T-helper 1 cell treated with Interleukin-12 subunit alpha and Interleukin-12 subunit beta and Interleukin-4 antibody, amounts not matched to agents 30 μg/mL and 1 μg/mL, for 36 hours (primary cell): ENCODE measurements around the gene CLDN16.

Experiments
- H3K27ac Mint-ChIP-seq: one replicate; pipeline ENCODE4 v1.8.0; 2021; ENCODE audit warnings: mild to moderate bottlenecking, mixed read lengths
- H3K27me3 Mint-ChIP-seq: one replicate; pipeline ENCODE4 v1.8.0; 2021; ENCODE audit warnings: low read depth, mixed read lengths
- H3K36me3 Mint-ChIP-seq: one replicate; pipeline ENCODE4 v1.8.0; 2021; ENCODE audit warnings: low read depth, mixed read lengths
- H3K4me1 Mint-ChIP-seq: one replicate; pipeline ENCODE4 v1.8.0; 2021; ENCODE audit warnings: low read depth, mixed read lengths
- H3K4me3 Mint-ChIP-seq: one replicate; pipeline ENCODE4 v1.8.0; 2021; ENCODE audit warnings: mild to moderate bottlenecking, moderate library complexity, mixed read lengths
- H3K9me3 Mint-ChIP-seq: one replicate; pipeline ENCODE4 v1.8.0; 2021; ENCODE audit warnings: mixed read lengths

CLDN16 gene

GRCh38 chr3:190399677-190400076 is 11.7 kb downstream of the CLDN16 start:
- Mint-ChIP-seq H3K9me3 (no peaks in the 10 kb centered on the region), H3K27me3 (no peaks in the 10 kb centered on the region)

GRCh38 chr3:190401963-190402362 is 14.0 kb downstream of the CLDN16 start:
- Mint-ChIP-seq H3K27me3 (no peaks in the 10 kb centered on the region), H3K36me3 (no peaks in the 10 kb centered on the region), H3K4me3 (no peak overlapping the region), H3K9me3 (no peaks in the 10 kb centered on the region), H3K4me1 (no peaks in the 10 kb centered on the region), H3K27ac (no peak overlapping the region)

More at GRCh38 chr3:190399677-190400076, 11.7 kb downstream of the CLDN16 start:
- Mint-ChIP-seq H3K27ac (no peak overlapping the region), H3K4me1 (no peaks in the 10 kb centered on the region), H3K36me3 (no peaks in the 10 kb centered on the region), H3K4me3 (no peak overlapping the region)

GRCh38 chr3:190404715-190405114 is 16.8 kb downstream of the CLDN16 start:
- H3K27me3 Mint-ChIP-seq, result no peaks in the 10 kb centered on the region
- H3K9me3 Mint-ChIP-seq, result no peaks in the 10 kb centered on the region
- no peak overlapping the region for H3K4me3 Mint-ChIP-seq
- H3K4me1 Mint-ChIP-seq, result no peaks in the 10 kb centered on the region
- no peaks in the 10 kb centered on the region for H3K36me3 Mint-ChIP-seq
- no peak overlapping the region for H3K27ac Mint-ChIP-seq

- Mint-ChIP-seq H3K27ac (no peak overlapping the region), H3K36me3 (no peaks in the 10 kb centered on the region), H3K4me1 (no peaks in the 10 kb centered on the region), H3K9me3 (no peaks in the 10 kb centered on the region), H3K4me3 (no peak overlapping the region), H3K27me3 (no peaks in the 10 kb centered on the region)
Observed at GRCh38 chr3:190414297-190414696, 26.3 kb downstream of the CLDN16 start.

- peaks cover 5% of the 10 kb centered on the region for H3K27me3 Mint-ChIP-seq
- H3K4me1 Mint-ChIP-seq, result peaks cover 2% of the 10 kb centered on the region
- no peak overlapping the region for H3K4me3 Mint-ChIP-seq
Observed at GRCh38 chr3:190424108-190424477, 36.1 kb downstream of the CLDN16 start.

GRCh38 chr3:190424478-190425439 is 36.8 kb downstream of the CLDN16 start:
- no peaks in the 10 kb centered on the region for H3K36me3 Mint-ChIP-seq
- no peaks in the 10 kb centered on the region for H3K9me3 Mint-ChIP-seq
- H3K4me3 Mint-ChIP-seq, result no peak overlapping the region
- H3K27ac Mint-ChIP-seq, result no peak overlapping the region
- H3K27me3 Mint-ChIP-seq, result peaks cover 5% of the 10 kb centered on the region
- peaks cover 2% of the 10 kb centered on the region for H3K4me1 Mint-ChIP-seq

More at GRCh38 chr3:190424108-190424477, 36.1 kb downstream of the CLDN16 start:
- H3K27ac Mint-ChIP-seq, result no peak overlapping the region
- H3K36me3 Mint-ChIP-seq, result no peaks in the 10 kb centered on the region
- H3K9me3 Mint-ChIP-seq, result no peaks in the 10 kb centered on the region

- peaks cover 5% of the 10 kb centered on the region for H3K27me3 Mint-ChIP-seq
- H3K4me3 Mint-ChIP-seq, result no peak overlapping the region
- H3K9me3 Mint-ChIP-seq, result no peaks in the 10 kb centered on the region
- H3K27ac Mint-ChIP-seq, result no peak overlapping the region
- peaks cover 2% of the 10 kb centered on the region for H3K4me1 Mint-ChIP-seq
- no peaks in the 10 kb centered on the region for H3K36me3 Mint-ChIP-seq
Observed at GRCh38 chr3:190425833-190426232, 37.9 kb downstream of the CLDN16 start.

- Mint-ChIP-seq H3K27ac (no peak overlapping the region), H3K27me3 (peaks cover 5% of the 10 kb centered on the region), H3K4me1 (peaks cover 2% of the 10 kb centered on the region), H3K9me3 (no peaks in the 10 kb centered on the region), H3K36me3 (no peaks in the 10 kb centered on the region), H3K4me3 (no peak overlapping the region)
Observed at GRCh38 chr3:190426806-190427507, 39.0 kb downstream of the CLDN16 start.

GRCh38 chr3:190429681-190430080 is 41.7 kb downstream of the CLDN16 start:
- H3K4me3 Mint-ChIP-seq, result no peak overlapping the region
- H3K27ac Mint-ChIP-seq, result no peak overlapping the region
- H3K4me1 Mint-ChIP-seq, result no peaks in the 10 kb centered on the region
- H3K27me3 Mint-ChIP-seq, result peaks cover 12% of the 10 kb centered on the region
- H3K36me3 Mint-ChIP-seq, result no peaks in the 10 kb centered on the region
- H3K9me3 Mint-ChIP-seq, result no peaks in the 10 kb centered on the region

- Mint-ChIP-seq H3K4me1 (no peaks in the 10 kb centered on the region), H3K9me3 (no peaks in the 10 kb centered on the region), H3K27ac (no peak overlapping the region)
Observed at GRCh38 chr3:190430906-190431305, 42.9 kb downstream of the CLDN16 start.

GRCh38 chr3:190432216-190432615 is 44.3 kb downstream of the CLDN16 start:
- Mint-ChIP-seq H3K36me3 (no peaks in the 10 kb centered on the region), H3K4me1 (no peaks in the 10 kb centered on the region), H3K4me3 (no peak overlapping the region), H3K9me3 (peaks cover 5% of the 10 kb centered on the region), H3K27me3 (peaks cover 36% of the 10 kb centered on the region), H3K27ac (no peak overlapping the region)

More at GRCh38 chr3:190430906-190431305, 42.9 kb downstream of the CLDN16 start:
- Mint-ChIP-seq H3K4me3 (no peak overlapping the region), H3K27me3 (peaks cover 23% of the 10 kb centered on the region), H3K36me3 (no peaks in the 10 kb centered on the region)

GRCh38 chr3:190433626-190434025 is 45.7 kb downstream of the CLDN16 start:
- Mint-ChIP-seq H3K27me3 (peaks cover 38% of the 10 kb centered on the region), H3K36me3 (no peaks in the 10 kb centered on the region), H3K4me1 (no peaks in the 10 kb centered on the region), H3K27ac (no peak overlapping the region), H3K9me3 (peaks cover 5% of the 10 kb centered on the region), H3K4me3 (no peak overlapping the region)

- Mint-ChIP-seq H3K27ac (no peak overlapping the region), H3K4me1 (no peaks in the 10 kb centered on the region), H3K27me3 (peaks cover 38% of the 10 kb centered on the region), H3K4me3 (no peak overlapping the region), H3K36me3 (no peaks in the 10 kb centered on the region), H3K9me3 (peaks cover 5% of the 10 kb centered on the region)
Observed at GRCh38 chr3:190435618-190436017, 47.7 kb downstream of the CLDN16 start.

- H3K27ac Mint-ChIP-seq, result no peak overlapping the region
- H3K4me3 Mint-ChIP-seq, result no peak overlapping the region
- no peaks in the 10 kb centered on the region for H3K36me3 Mint-ChIP-seq
- H3K27me3 Mint-ChIP-seq, result peaks cover 38% of the 10 kb centered on the region
- H3K4me1 Mint-ChIP-seq, result no peaks in the 10 kb centered on the region
- peaks cover 5% of the 10 kb centered on the region for H3K9me3 Mint-ChIP-seq
Observed at GRCh38 chr3:190436331-190436730, 48.4 kb downstream of the CLDN16 start.

GRCh38 chr3:190442240-190442639 is 54.3 kb downstream of the CLDN16 start:
- Mint-ChIP-seq H3K9me3 (no peaks in the 10 kb centered on the region), H3K4me3 (no peak overlapping the region)

More at GRCh38 chr3:190442240-190442639, 54.3 kb downstream of the CLDN16 start:
- Mint-ChIP-seq H3K27me3 (peaks cover 11% of the 10 kb centered on the region), H3K27ac (no peak overlapping the region), H3K36me3 (no peaks in the 10 kb centered on the region), H3K4me1 (peaks cover 6% of the 10 kb centered on the region)
